NCI-H1105 treated with DMSO at 0.1 percent for 48 hours (cell line): ENCODE results near the gene SLITRK3.

Experiments
- DNase-seq: peaks from one replicate; lab custom pipeline; 2025; lab: John Stamatoyannopoulos, UW

Gene SLITRK3

GRCh38 chr3:165195640-165196576 lies at the start of gene SLITRK3:
Gene SLITRK3 (minus strand): TSS chr3:165196384. CDS start chr3:165190830, 5,554 bp downstream.
- peak; percentile 74 for DNase-seq

- DNase-seq: no peak
Observed at GRCh38 chr3:165243597-165243996, 47.4 kb upstream of the SLITRK3 start.

GRCh38 chr3:165233501-165234195 lies 37.5 kb upstream of the SLITRK3 start:
- no peak for DNase-seq

- DNase-seq: no peak
Observed at GRCh38 chr3:165225604-165226003, 29.4 kb upstream of the SLITRK3 start.

GRCh38 chr3:165217739-165218138 lies 21.6 kb upstream of the SLITRK3 start:
- peak; percentile 10 for DNase-seq

- DNase-seq: no peak
Observed at GRCh38 chr3:165212580-165212979, 16.4 kb upstream of the SLITRK3 start.

- peak; percentile 10 for DNase-seq
Observed at GRCh38 chr3:165211721-165212120, 15.5 kb upstream of the SLITRK3 start.

- no peak for DNase-seq
Observed at GRCh38 chr3:165210727-165211126, 14.5 kb upstream of the SLITRK3 start.

- no peak for DNase-seq
Observed at GRCh38 chr3:165210132-165210531, 13.9 kb upstream of the SLITRK3 start.

- peak; percentile 91 for DNase-seq
Observed at GRCh38 chr3:165206454-165207266, 10.5 kb upstream of the SLITRK3 start.

GRCh38 chr3:165204445-165204844 lies 8.3 kb upstream of the SLITRK3 start:
- no peak for DNase-seq

GRCh38 chr3:165202995-165203394 lies 6.8 kb upstream of the SLITRK3 start:
- DNase-seq: no peak

- no peak for DNase-seq
Observed at GRCh38 chr3:165201964-165202363, 5.8 kb upstream of the SLITRK3 start.

GRCh38 chr3:165197481-165197800 lies 1.3 kb upstream of the SLITRK3 start:
- DNase-seq: no peak

GRCh38 chr3:165196577-165197480 lies 645 bp upstream of the SLITRK3 start:
- DNase-seq: peak; percentile 69

- DNase-seq: peak; percentile 75
Observed at GRCh38 chr3:165195241-165195639, 944 bp downstream of the SLITRK3 start.

GRCh38 chr3:165194511-165195240 lies 1.5 kb downstream of the SLITRK3 start:
- DNase-seq: no peak

- DNase-seq: no peak
Observed at GRCh38 chr3:165193366-165194254, 2.6 kb downstream of the SLITRK3 start.

- no peak for DNase-seq
Observed at GRCh38 chr3:165192610-165193192, 3.5 kb downstream of the SLITRK3 start.
